Osteoblast (primary cell): ENCODE measurements around the gene CHTF18. TPM values are rescaled to one million over a fixed set of nuclear protein-coding genes. Genes with fewer than 3 reads are reported as not detected.

Experiments used
- DNase-seq: peaks from one replicate; pipeline ENCODE4 v3.0.0; 2011; ENCODE audit warnings: low spot score, mixed read lengths; ENCODE audit not compliant: insufficient read length; ENCODE audit errors: missing footprints
- H2AFZ ChIP-seq: 2 replicates; pipeline ENCODE4 v1.6.0; 2011; ENCODE audit warnings: mild to moderate bottlenecking, low read length
- H3K27ac ChIP-seq: 2 replicates; pipeline ENCODE4 v1.5.1; 2011; ENCODE audit warnings: mild to moderate bottlenecking, low read depth, low read length, moderate library complexity
- H3K27me3 ChIP-seq: 2 replicates; pipeline ENCODE4 v1.6.0; 2012; ENCODE audit warnings: mild to moderate bottlenecking, control low read depth, inconsistent platforms, low read length, moderate library complexity; ENCODE audit not compliant: insufficient read depth
- H3K36me3 ChIP-seq: 2 replicates; pipeline ENCODE4 v1.5.1; 2011; ENCODE audit warnings: mild to moderate bottlenecking, low read length, control low read depth, moderate library complexity; ENCODE audit not compliant: insufficient read depth
- H3K4me1 ChIP-seq: 2 replicates; pipeline ENCODE4 v1.5.1; 2011; ENCODE audit warnings: mild to moderate bottlenecking, low read length, control low read depth, moderate library complexity; ENCODE audit not compliant: insufficient read depth
- H3K4me2 ChIP-seq: 2 replicates; pipeline ENCODE4 v1.6.0; 2011; ENCODE audit warnings: mild to moderate bottlenecking, low read length; ENCODE audit not compliant: insufficient read depth
- H3K4me3 ChIP-seq: fragments of 200-600 bp; sonication (generic); 3 replicates; pipeline ENCODE4 v1.5.1; 2012; ENCODE audit warnings: mild to moderate bottlenecking, low read length, inconsistent platforms; ENCODE audit not compliant: insufficient read depth
- H3K79me2 ChIP-seq: 2 replicates; pipeline ENCODE4 v1.6.0; 2012; ENCODE audit warnings: mild to moderate bottlenecking, low read length, control low read depth, inconsistent platforms; ENCODE audit not compliant: insufficient read depth
- H3K9me3 ChIP-seq: 2 replicates; pipeline ENCODE4 v1.5.1; 2011; ENCODE audit warnings: low read depth, low read length, control low read depth
- H4K20me1 ChIP-seq: 2 replicates; pipeline ENCODE4 v1.6.0; 2012; ENCODE audit warnings: mild to moderate bottlenecking, low read length, control low read depth; ENCODE audit not compliant: insufficient read depth
- CTCF ChIP-seq: IDR thresholded peaks from 2 replicates; pipeline ENCODE4 v1.5.1; 2011; ENCODE audit warnings: mild to moderate bottlenecking, low read depth, low read length, moderate library complexity; ENCODE audit errors: extremely low read depth
- total RNA-seq: library from RNA; depleted of rRNA; stranded (reverse); fragments of >200 nt; gene quantifications from 2 replicates; pipeline ENCODE4 v1.2.3, GENCODE V29; 2012

Gene CHTF18
- total RNA-seq, 1 donor = 3.3 TPM

DNA sequence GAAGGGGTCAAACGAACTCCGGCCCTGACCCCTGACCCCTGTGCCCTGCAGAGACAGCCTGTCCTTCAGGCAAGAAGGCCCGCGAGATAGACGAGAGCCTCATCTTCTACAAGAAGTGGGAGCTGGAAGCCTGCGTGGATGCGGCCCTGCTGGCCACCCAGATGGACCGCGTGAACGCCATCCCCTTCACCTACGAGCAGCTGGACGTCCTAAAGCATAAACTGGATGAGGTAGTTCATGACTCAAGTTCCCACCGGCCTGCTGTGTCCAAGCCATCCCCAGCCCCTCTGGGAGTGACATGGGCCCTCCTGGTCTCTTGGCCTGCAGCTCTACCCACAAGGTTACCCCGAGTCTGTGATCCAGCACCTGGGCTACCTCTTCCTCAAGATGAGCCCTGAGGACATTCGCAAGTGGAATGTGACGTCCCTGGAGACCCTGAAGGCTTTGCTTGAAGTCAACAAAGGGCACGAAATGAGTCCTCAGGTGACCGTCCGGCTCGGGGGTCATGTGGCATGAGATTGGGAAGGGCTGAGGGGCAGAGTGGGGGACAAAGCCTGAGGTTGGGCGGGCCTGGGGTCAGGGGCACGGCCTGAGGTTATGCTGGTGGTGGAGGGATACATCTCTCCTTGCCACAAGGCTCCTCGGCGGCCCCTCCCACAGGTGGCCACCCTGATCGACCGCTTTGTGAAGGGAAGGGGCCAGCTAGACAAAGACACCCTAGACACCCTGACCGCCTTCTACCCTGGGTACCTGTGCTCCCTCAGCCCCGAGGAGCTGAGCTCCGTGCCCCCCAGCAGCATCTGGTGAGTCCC is 22.2 kb upstream of the CHTF18 start:
- no peak overlapping the region for H3K4me3 ChIP-seq
- no peaks in the 10 kb centered on the region for H3K79me2 ChIP-seq
- H3K4me2 ChIP-seq = no peak overlapping the region
- H2AFZ ChIP-seq = no peak overlapping the region
- H3K4me1 ChIP-seq = no peaks in the 10 kb centered on the region
- H3K27ac ChIP-seq = no peak overlapping the region
- H3K36me3 ChIP-seq = no peaks in the 10 kb centered on the region
- DNase-seq = no peak
- no peak for TF ChIP-seq CTCF
- H4K20me1 ChIP-seq = no peaks in the 10 kb centered on the region
- H3K27me3 ChIP-seq = no peaks in the 10 kb centered on the region
- H3K9me3 ChIP-seq = no peaks in the 10 kb centered on the region

- no peak for DNase-seq
- no peak overlapping the region for H3K4me3 ChIP-seq
- no peak overlapping the region for H2AFZ ChIP-seq
- no peak overlapping the region for H3K4me2 ChIP-seq
- H3K4me1 ChIP-seq = no peaks in the 10 kb centered on the region
- H3K9me3 ChIP-seq = no peaks in the 10 kb centered on the region
- H4K20me1 ChIP-seq = no peaks in the 10 kb centered on the region
- TF ChIP-seq CTCF = no peak
- no peak overlapping the region for H3K27ac ChIP-seq
- no peaks in the 10 kb centered on the region for H3K79me2 ChIP-seq
- H3K36me3 ChIP-seq = no peaks in the 10 kb centered on the region
- no peaks in the 10 kb centered on the region for H3K27me3 ChIP-seq
Observed at GRCh38 chr16:766820-767640, 21.4 kb upstream of the CHTF18 start.

GRCh38 chr16:767743-768235 is 20.6 kb upstream of the CHTF18 start:
- Histone ChIP-seq H3K27ac (no peak overlapping the region), H3K4me2 (no peak overlapping the region), H3K9me3 (no peaks in the 10 kb centered on the region), H4K20me1 (no peaks in the 10 kb centered on the region), H2AFZ (no peak overlapping the region), H3K79me2 (no peaks in the 10 kb centered on the region), H3K4me3 (no peak overlapping the region), H3K27me3 (no peaks in the 10 kb centered on the region), H3K4me1 (no peaks in the 10 kb centered on the region), H3K36me3 (no peaks in the 10 kb centered on the region)
- DNase-seq = no peak
- TF ChIP-seq CTCF = no peak

DNA sequence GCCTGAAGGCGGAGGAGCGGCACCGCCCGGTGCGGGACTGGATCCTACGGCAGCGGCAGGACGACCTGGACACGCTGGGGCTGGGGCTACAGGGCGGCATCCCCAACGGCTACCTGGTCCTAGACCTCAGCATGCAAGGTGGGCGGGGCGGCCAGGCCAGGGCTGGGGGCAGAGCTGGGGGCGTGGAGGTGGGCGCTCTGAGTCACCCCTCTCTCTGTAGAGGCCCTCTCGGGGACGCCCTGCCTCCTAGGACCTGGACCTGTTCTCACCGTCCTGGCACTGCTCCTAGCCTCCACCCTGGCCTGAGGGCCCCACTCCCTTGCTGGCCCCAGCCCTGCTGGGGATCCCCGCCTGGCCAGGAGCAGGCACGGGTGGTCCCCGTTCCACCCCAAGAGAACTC is 20.0 kb upstream of the CHTF18 start:
- DNase-seq = no peak
- Histone ChIP-seq H3K79me2 (no peaks in the 10 kb centered on the region), H3K36me3 (no peaks in the 10 kb centered on the region), H2AFZ (no peak overlapping the region), H4K20me1 (no peaks in the 10 kb centered on the region), H3K27me3 (no peaks in the 10 kb centered on the region), H3K9me3 (no peaks in the 10 kb centered on the region), H3K4me2 (no peak overlapping the region), H3K4me3 (no peak overlapping the region), H3K4me1 (no peaks in the 10 kb centered on the region), H3K27ac (no peak overlapping the region)
- TF ChIP-seq CTCF = no peak
